NB4 (cell line): ENCODE data around the gene ZNF423.

Experiments
- DNase-seq: peaks from one replicate; pipeline ENCODE4 v3.0.0; 2010; ENCODE audit warnings: low read depth
- H3K4me3 ChIP-seq: one replicate; pipeline ENCODE4 v1.5.1; 2011; ENCODE audit warnings: mild to moderate bottlenecking, low read depth, low read length, moderate library complexity
- MAX ChIP-seq: IDR thresholded peaks from 2 replicates; pipeline ENCODE4 v1.6.1; 2011; ENCODE audit warnings: low read depth, low read length
- MYC ChIP-seq: IDR thresholded peaks from 2 replicates; pipeline ENCODE4 v1.6.1; 2011; ENCODE audit warnings: low read depth, low read length
- POLR2A ChIP-seq: IDR thresholded peaks from 2 replicates; pipeline ENCODE4 v1.6.1; 2011; ENCODE audit warnings: mild to moderate bottlenecking; ENCODE audit not compliant: insufficient read length; ENCODE audit errors: extremely low read depth
- TF ChIP-seq, protein P1 (sequence below): IDR thresholded peaks from one replicate; pipeline ENCODE4 v1.5.1; 2012; ENCODE audit warnings: low read depth, low read length

ZNF423 gene

GRCh38 chr16:49477250-49477895, 378.5 kb downstream of the ZNF423 start:
- TF ChIP-seq, protein P1, sequence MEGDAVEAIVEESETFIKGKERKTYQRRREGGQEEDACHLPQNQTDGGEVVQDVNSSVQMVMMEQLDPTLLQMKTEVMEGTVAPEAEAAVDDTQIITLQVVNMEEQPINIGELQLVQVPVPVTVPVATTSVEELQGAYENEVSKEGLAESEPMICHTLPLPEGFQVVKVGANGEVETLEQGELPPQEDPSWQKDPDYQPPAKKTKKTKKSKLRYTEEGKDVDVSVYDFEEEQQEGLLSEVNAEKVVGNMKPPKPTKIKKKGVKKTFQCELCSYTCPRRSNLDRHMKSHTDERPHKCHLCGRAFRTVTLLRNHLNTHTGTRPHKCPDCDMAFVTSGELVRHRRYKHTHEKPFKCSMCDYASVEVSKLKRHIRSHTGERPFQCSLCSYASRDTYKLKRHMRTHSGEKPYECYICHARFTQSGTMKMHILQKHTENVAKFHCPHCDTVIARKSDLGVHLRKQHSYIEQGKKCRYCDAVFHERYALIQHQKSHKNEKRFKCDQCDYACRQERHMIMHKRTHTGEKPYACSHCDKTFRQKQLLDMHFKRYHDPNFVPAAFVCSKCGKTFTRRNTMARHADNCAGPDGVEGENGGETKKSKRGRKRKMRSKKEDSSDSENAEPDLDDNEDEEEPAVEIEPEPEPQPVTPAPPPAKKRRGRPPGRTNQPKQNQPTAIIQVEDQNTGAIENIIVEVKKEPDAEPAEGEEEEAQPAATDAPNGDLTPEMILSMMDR, result no peak
- TF ChIP-seq POLR2A, result no peak
- no peak for TF ChIP-seq MAX
- TF ChIP-seq MYC, result no peak

DNA sequence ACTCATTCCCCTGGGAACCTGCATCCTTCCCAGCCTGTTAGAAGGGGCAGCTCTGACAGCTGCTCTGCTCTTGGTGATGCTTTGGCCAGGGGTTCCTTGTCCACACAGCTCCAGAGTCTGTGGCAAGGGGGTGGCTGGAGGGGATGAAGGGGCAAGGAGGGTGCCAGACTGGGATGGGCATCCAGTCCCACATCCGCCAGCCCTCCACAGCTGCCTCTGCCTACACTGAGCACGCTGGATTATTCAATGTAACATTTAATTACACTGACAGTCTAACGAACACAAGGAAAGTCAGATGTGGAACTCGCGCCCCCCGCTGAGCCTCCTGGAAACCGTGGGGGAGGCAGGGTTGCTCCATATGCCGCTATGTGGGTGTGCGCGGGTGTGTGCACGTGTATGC, 381.2 kb downstream of the ZNF423 start:
- no peak overlapping the region for H3K4me3 ChIP-seq
- TF ChIP-seq POLR2A, result no peak
- no peak for TF ChIP-seq MAX
- TF ChIP-seq MYC, result no peak
- TF ChIP-seq, protein P1, result no peak
- DNase-seq, result no peak

More at GRCh38 chr16:49477250-49477895, 378.5 kb downstream of the ZNF423 start:
- no peak overlapping the region for H3K4me3 ChIP-seq
- no peak for DNase-seq

- no peak overlapping the region for H3K4me3 ChIP-seq
- TF ChIP-seq, protein P1, result no peak
- TF ChIP-seq POLR2A (no peak), MAX (no peak), MYC (no peak)
- no peak for DNase-seq
These were observed 382.1 kb downstream of the ZNF423 start for GRCh38 chr16:49473773-49474172.

DNA sequence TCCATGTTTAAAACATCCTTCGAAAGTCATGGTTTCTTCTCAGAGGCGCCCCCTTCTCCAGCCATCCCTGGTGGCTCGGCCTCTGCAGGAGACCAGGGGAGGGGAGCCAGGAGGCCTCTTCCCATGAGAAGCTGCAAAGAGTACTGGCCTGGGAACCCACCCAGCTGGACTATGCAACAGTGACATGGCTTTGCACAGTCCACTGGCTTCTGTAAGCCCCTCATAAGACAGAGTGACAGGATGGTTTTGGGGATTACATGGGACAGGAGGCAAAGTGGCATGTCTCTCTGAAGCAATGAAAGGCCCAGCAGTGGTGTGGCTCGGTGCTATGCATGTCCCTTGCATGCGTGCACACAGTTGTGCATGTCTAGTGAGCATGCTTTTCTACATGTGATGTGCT, 382.8 kb downstream of the ZNF423 start:
- no peak overlapping the region for H3K4me3 ChIP-seq
- no peak for DNase-seq
- TF ChIP-seq MAX, result no peak
- TF ChIP-seq MYC, result no peak
- TF ChIP-seq POLR2A, result no peak
- TF ChIP-seq, protein P1, result no peak

DNA sequence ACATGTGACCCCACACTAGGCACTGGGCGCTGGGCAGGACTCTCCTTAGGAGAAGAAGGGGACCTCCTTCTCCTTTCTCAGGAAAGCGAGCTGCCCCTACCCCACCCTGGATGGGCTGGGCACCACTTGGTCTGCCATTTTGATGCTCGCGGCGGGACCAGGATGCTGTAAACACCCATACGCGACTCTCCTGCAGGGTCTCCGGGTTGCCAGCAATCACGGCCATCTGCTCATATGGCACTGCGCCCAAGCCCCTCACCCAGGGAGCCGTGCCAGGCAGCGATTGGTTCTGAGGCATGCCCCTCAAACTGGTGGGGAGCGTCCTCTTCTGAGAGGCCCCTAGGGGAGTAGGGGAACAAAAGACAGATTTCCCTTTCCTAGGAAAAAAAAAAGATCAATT, 383.3 kb downstream of the ZNF423 start:
- no peak overlapping the region for H3K4me3 ChIP-seq
- DNase-seq, result no peak
- no peak for TF ChIP-seq MAX

DNA sequence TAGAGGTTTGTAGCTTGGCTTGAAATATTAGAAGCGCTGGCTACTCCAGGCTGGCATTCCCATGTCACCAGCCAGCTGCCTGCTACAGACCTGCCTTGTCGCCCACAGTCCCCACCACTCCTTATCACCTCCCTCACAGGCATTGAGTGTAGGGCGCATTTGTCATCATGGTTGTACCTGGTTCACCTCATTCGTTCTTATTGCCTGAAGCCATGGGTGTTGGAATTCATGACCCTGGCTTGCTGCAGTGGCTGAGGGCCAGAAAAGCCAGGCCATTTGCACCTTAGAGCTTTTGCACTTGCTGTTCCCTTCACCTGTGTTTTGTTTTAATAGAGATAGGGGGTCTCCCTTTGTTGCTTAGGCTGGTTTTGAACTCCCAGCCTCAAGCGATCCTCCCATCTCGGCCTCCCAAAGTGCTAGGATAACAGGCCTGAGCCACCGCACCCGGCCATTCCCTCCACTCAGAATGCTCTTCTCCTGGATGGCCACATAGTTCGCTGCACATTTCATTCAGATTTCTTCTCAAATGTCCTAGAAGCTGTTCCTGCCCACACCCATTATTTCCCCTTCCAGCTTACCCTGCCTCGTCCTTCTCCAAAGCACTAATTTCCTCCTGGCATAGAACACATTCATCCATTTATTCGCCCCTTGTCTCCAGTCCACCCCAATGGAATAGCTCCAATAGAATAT, 384.7 kb downstream of the ZNF423 start:
- no peak for TF ChIP-seq MYC
- TF ChIP-seq, protein P1, result no peak
- TF ChIP-seq MAX, result no peak
- H3K4me3 ChIP-seq, result no peak overlapping the region
- DNase-seq, result no peak
